PC-9 (cell line): ENCODE measurements around the gene MEIS2. TPM values are rescaled to one million over a fixed set of nuclear protein-coding genes. Genes with fewer than 3 reads are reported as not detected.

ENCODE experiments used
- BruUV-seq: library from RNA; stranded (reverse); fragments of 400-500 nt; replicated peaks from 2 replicates; lab custom pipeline; 2021; lab: Mats Ljungman, UMichigan
- CTCF ChIA-PET: fragments of 300-600 bp; sonication (Branson Sonifier 250); formaldehyde crosslinking; loops from one replicate; lab custom pipeline; 2022; ENCODE audit warnings: antibody characterized with exemption; lab: Charles Lee
- POLR2A ChIA-PET: fragments of 300-600 bp; sonication (Branson Sonifier 250); formaldehyde crosslinking; loops from one replicate; lab custom pipeline; 2022; ENCODE audit warnings: antibody characterized with exemption; ENCODE audit not compliant: unreplicated experiment; lab: Charles Lee
- DNase-seq, 2 experiments: peaks; one replicate each; pipeline versions ENCODE4 v3.0.0 to v3.0.0-alpha.2; 2015 to 2022; ENCODE audit warnings: mixed read lengths in 1 of 2
- H2AFZ ChIP-seq: fragments of 200-600 bp; sonication (generic); 2 replicates; pipeline ENCODE4 v1.8.1; 2017; ENCODE audit warnings: antibody characterized with exemption
- H3F3A ChIP-seq: fragments of 200-600 bp; sonication (generic); 2 replicates; pipeline ENCODE4 v1.8.1; 2017; ENCODE audit warnings: antibody characterized with exemption, mild to moderate bottlenecking, low read depth; ENCODE audit not compliant: insufficient read depth
- H3K27ac ChIP-seq: fragments of 200-600 bp; sonication (generic); 2 replicates; pipeline ENCODE4 v1.6.1; 2016; ENCODE audit warnings: mixed run types
- H3K27me3 ChIP-seq: fragments of 200-600 bp; sonication (generic); 2 replicates; pipeline ENCODE4 v1.6.1; 2016; ENCODE audit warnings: low read depth, mixed run types; ENCODE audit not compliant: insufficient read depth
- H3K36me3 ChIP-seq: fragments of 200-600 bp; sonication (generic); 2 replicates; pipeline ENCODE4 v1.6.1; 2016; ENCODE audit warnings: low read depth, mixed run types
- H3K4me1 ChIP-seq: fragments of 200-600 bp; sonication (generic); replicated peaks from 2 replicates; pipeline ENCODE4 v1.6.1; 2016; ENCODE audit warnings: mixed run types; ENCODE audit not compliant: insufficient read depth
- H3K4me2 ChIP-seq: fragments of 200-600 bp; sonication (generic); 2 replicates; pipeline ENCODE4 v1.6.1; 2017; ENCODE audit warnings: mixed run types
- H3K4me3 ChIP-seq: fragments of 200-600 bp; sonication (generic); 2 replicates; pipeline ENCODE4 v1.6.1; 2016; ENCODE audit warnings: mixed run types
- H3K79me2 ChIP-seq: fragments of 200-600 bp; sonication (generic); 2 replicates; pipeline ENCODE4 v1.6.1; 2017; ENCODE audit warnings: low read depth, mixed run types
- H3K9me2 ChIP-seq: fragments of 200-600 bp; sonication (generic); 2 replicates; pipeline ENCODE4 v1.8.1; 2017; ENCODE audit warnings: mild to moderate bottlenecking; ENCODE audit not compliant: insufficient read depth
- H3K9me3 ChIP-seq: fragments of 200-600 bp; sonication (generic); 2 replicates; pipeline ENCODE4 v1.8.1; 2016; ENCODE audit warnings: low read depth; ENCODE audit not compliant: insufficient read depth
- H4K20me1 ChIP-seq: fragments of 200-600 bp; sonication (generic); 2 replicates; pipeline ENCODE4 v1.8.1; 2017; ENCODE audit not compliant: insufficient read depth
- CTCF ChIP-seq: fragments of 200-600 bp; sonication (generic); conservative IDR thresholded peaks from 2 replicates; pipeline ENCODE4 v1.6.1; 2017; ENCODE audit warnings: mixed run types, antibody characterized with exemption, mild to moderate bottlenecking, moderate library complexity
- EZH2 ChIP-seq: fragments of 200-600 bp; sonication (generic); IDR thresholded peaks from 2 replicates; pipeline ENCODE4 v1.8.0; 2017; ENCODE audit warnings: antibody characterized with exemption, low read depth
- intact Hi-C: fragments of 100-400 bp; cut with micrococcal nuclease; formaldehyde crosslinking; loops from one replicate; pipeline ENCODE4 v1.10.0; 2022; ENCODE audit not compliant: unreplicated experiment
- total RNA-seq: library from RNA; stranded (reverse); gene quantifications from 2 replicates; pipeline ENCODE4 v1.2.3, GENCODE V29; 2021

The MEIS2 gene
- total RNA-seq, 1 experiment from 2014 or later = 29.1 TPM

DNA sequence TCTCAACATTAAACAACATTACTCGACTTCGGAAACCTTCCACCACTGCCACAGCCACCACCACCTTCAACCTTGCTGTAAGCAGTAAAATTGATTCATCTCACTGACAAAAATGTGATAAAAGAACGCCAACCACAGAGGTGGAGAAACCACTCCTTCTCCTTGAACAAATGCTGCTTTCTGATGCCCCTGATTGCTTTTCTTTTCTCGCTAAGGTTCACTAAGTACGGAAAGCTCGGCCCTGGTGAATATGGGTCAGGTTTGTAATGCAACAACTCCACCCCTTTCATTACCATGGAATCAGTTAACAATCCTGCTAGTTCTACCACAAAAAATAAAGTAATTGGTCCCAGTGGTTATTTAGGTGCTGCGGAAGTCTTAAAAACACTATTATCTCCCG lies 44.9 kb downstream of the MEIS2 start:
- no peak overlapping the region for H3K4me3 ChIP-seq
- peaks cover 3% of the 10 kb centered on the region; the same call in 1 of the 2 replicates for H3F3A ChIP-seq
- no peak overlapping the region for H3K27ac ChIP-seq
- intact Hi-C loops = no loop called here
- no TSS peak for BruUV-seq
- CTCF ChIA-PET = no interaction called here
- H3K4me2 ChIP-seq = no peak overlapping the region
- DNase-seq = no peak
- peaks cover 4% of the 10 kb centered on the region for H3K36me3 ChIP-seq
- POLR2A ChIA-PET = no interaction called here
- H3K9me3 ChIP-seq = no peaks in the 10 kb centered on the region
- H3K79me2 ChIP-seq = no peaks in the 10 kb centered on the region
- H3K4me1 ChIP-seq = peaks cover 40% of the 10 kb centered on the region
- H2AFZ ChIP-seq = no peak overlapping the region
- H3K9me2 ChIP-seq = no peaks in the 10 kb centered on the region
- no peak for TF ChIP-seq CTCF
- H3K27me3 ChIP-seq = no peaks in the 10 kb centered on the region
- H4K20me1 ChIP-seq = no peaks in the 10 kb centered on the region

- peaks cover 1% of the 10 kb centered on the region; the same call in 1 of the 2 replicates for H3F3A ChIP-seq
- H3K4me2 ChIP-seq = no peak overlapping the region
- H2AFZ ChIP-seq = no peak overlapping the region
- peaks cover 29% of the 10 kb centered on the region for H3K4me1 ChIP-seq
- BruUV-seq = no TSS peak
- H3K9me3 ChIP-seq = no peaks in the 10 kb centered on the region
- no peaks in the 10 kb centered on the region for H3K79me2 ChIP-seq
- H3K27ac ChIP-seq = no peak overlapping the region
- H3K4me3 ChIP-seq = no peak overlapping the region
- intact Hi-C loops = no loop called here
- TF ChIP-seq EZH2 (no peak), CTCF (no peak)
- H3K9me2 ChIP-seq = no peaks in the 10 kb centered on the region
- peaks cover 4% of the 10 kb centered on the region; the same call in 1 of the 2 replicates for H3K36me3 ChIP-seq
- no peaks in the 10 kb centered on the region for H3K27me3 ChIP-seq
- no peak for DNase-seq
- ChIA-PET POLR2A (no interaction called here), CTCF (no interaction called here)
- no peaks in the 10 kb centered on the region for H4K20me1 ChIP-seq
Observed at GRCh38 chr15:37054336-37054735, 46.0 kb downstream of the MEIS2 start.

DNA sequence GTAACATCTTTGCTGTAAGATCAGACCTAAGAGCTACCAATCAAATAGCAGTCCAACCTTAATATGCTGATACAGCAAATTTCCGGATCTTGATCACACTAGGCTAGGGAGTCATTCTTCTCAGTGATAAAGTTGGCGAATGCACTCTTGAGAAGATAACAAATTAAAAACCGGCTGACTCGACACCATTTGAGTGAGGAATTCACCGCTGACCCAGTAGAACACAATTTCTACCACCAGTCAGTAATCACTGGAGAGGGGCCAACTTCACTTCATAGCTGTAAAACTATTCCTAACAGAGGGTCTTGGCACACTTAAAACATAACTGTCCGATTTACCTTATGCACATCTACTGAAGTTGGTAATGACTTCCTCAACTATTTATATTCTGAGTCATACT lies 47.2 kb downstream of the MEIS2 start:
- H3K36me3 ChIP-seq = peaks cover 4% of the 10 kb centered on the region; the same call in 1 of the 2 replicates
- DNase-seq = no peak
- POLR2A ChIA-PET = interaction anchor here (0.7 kb wide), 1 partner anchor 289 kb away, joined by 3 read pairs; no protein-coding TSS in a partner anchor
- H3K9me3 ChIP-seq = no peaks in the 10 kb centered on the region
- no peaks in the 10 kb centered on the region for H3K9me2 ChIP-seq
- intact Hi-C loops = no loop called here
- no peaks in the 10 kb centered on the region for H3F3A ChIP-seq
- TF ChIP-seq EZH2 (no peak), CTCF (no peak)
- no TSS peak for BruUV-seq
- no peak overlapping the region for H2AFZ ChIP-seq
- no peaks in the 10 kb centered on the region for H3K79me2 ChIP-seq
- CTCF ChIA-PET = no interaction called here
- H3K4me1 ChIP-seq = peaks cover 17% of the 10 kb centered on the region
- no peak overlapping the region for H3K4me3 ChIP-seq
- no peaks in the 10 kb centered on the region for H4K20me1 ChIP-seq
- H3K27ac ChIP-seq = no peak overlapping the region
- H3K27me3 ChIP-seq = no peaks in the 10 kb centered on the region
- H3K4me2 ChIP-seq = no peak overlapping the region
